T-helper 22 cell (primary cell): ENCODE data around the gene KRTAP5-6.

ENCODE experiments used
- DNase-seq: peaks from one replicate; pipeline ENCODE4 v3.0.0-alpha.2; 2020; ENCODE audit warnings: low read depth

Gene KRTAP5-6

DNA sequence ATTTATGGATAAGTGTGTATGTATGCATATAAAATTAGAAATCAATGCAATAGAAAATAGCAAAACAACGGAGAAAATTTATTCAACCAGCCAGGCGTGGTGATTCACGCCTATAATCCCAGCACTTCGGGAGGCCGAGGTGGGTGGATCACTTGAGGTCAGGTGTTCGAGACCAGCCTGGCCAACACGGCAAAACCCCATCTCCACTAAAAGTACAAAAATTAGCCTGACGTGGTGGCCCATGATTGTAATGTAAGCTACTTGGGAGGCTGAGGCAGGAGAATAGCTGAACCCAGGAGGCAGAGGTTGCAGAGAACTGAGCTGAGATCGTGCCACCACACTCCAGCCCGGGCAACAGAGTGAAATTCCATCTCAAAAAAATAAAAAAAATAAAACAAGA lies 5.5 kb downstream of the KRTAP5-6 start:
- no peak for DNase-seq

DNA sequence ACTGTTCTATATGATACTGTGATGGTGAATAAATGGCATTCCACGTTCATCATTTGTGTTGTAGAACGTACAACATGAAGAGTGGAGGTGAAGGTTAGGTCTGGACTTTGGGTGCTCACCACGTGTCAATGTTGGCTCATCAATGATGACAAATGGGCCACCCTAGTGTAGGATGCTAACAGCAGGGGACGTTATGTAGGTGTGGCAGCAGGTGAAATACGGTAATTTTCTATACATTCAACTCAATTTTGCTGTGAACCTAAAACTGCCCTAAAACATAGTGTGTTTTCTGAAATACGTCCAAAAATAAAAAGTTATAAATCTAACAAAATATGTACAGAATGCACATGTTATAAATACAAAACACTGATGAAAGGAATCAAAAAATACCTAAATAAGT lies 6.2 kb downstream of the KRTAP5-6 start:
- DNase-seq = no peak

DNA sequence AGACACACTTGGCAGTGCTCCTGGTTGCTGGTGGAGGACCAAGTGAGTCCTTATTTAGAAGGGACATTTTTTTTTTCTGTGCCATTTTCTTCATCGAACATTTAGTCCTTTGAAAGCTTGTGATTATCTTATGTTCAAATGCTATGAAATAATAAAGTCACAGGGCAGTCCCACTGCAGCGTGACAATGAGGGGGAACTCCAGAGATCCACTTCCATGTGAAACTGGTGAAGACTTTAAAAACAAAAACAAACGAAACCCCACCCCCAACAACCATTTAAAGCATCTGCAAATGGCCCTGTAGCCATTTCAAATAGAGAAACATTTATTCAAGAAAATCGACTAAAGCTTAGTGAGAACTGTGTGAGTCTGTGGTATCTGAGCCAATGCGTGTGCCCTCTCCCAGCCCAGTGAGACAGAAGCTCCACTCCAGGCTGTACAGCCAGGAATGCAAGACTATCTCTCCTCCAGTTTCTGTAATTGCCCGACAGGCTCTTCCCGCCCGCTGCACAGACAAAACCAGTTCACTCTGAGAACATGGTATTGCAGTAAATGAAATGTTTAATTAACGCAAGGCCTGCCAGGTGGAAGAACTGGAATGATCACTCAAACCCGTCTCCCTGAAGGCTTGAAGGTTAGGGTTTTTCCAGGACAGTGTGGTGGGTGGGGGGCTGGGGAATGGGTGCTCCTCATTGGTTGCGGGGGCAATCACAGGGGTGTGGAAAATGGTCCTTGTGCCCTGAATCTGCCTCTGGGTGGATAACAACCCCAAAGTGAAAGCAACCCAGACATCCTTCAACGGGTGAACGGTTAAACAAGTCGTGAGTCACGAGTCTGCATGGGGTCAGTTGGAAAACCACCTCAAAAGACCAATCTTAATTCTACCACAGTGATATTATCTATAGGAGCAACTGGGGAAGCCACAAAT lies 8.4 kb downstream of the KRTAP5-6 start:
- DNase-seq = no peak

DNA sequence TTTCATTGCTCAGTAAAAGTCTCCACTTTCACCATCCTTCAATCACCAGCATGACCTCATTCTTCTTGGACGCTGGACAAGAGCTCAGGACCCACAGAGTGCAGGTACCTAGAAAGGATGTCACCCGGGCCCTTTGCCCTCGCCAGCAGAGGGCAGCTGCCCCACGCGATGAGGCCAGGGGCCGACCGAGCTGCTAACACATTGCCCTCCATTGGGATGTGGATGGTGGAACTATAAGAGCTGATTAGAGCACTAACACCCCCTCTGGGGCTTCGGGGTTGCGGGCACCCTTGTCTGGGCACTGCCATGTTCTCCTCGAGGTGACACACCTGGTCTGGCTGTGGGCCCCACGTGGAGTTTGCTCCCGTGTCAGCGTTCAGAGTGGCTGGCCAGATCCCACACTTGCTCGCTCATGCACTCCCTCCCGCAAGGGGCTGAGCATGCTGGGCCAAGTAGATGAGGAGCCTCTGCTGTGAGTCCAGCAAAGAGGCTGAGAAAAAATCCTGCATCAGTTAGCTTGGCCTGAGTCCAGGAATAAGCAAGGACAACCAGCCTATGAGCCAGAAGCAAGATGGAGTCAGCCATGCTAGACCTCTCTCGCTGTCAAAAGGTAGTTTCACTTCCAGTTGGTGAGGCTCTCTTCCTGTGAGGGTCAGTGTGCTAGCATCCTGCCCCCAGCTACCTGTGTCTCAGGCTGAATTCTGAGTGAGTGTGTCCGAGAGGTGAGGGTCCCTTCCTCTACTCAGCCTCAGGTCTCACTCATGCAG lies 9.8 kb downstream of the KRTAP5-6 start:
- no peak for DNase-seq

DNA sequence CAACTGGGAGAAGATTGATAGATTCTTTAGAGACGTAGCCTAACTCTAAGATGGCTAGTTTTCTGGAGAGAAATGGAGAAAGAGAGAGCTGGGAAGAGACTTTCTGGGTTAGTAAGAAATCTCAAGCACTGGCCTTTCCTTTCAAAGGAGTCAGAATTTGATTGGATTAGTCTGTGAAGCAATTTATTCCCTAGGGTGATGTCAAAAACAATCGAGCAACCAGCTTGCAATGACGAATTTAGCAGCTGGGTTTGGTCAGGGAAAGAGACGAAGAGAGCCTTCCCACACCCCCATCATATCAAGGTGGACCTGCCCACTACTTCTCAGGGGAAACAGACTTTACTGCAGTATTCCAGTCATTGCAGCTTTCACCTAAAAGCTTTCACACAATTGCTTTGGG lies 10.8 kb downstream of the KRTAP5-6 start:
- no peak for DNase-seq

DNA sequence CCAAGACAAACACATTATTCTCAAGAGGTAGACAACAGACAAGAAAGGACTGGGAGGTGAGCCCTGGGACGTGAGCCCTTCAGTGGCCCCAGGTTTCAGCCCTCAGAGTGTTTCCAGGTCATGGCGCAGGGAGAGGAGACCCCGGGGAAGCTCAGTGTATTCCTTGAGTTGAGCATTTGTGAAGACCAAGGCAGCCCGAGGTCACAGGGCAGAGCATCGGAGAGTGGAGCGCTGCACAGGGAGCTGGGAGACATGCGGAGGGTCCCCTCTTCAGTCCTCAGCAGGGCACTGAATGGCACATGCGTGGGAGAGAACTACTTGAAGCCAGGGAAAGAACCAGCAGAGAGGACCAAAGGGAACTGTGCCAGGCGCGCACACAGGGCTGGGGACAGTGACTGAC lies 11.7 kb downstream of the KRTAP5-6 start:
- DNase-seq = no peak

- no peak for DNase-seq
These were observed 18.2 kb downstream of the KRTAP5-6 start for GRCh38 chr11:1714908-1715885.

DNA sequence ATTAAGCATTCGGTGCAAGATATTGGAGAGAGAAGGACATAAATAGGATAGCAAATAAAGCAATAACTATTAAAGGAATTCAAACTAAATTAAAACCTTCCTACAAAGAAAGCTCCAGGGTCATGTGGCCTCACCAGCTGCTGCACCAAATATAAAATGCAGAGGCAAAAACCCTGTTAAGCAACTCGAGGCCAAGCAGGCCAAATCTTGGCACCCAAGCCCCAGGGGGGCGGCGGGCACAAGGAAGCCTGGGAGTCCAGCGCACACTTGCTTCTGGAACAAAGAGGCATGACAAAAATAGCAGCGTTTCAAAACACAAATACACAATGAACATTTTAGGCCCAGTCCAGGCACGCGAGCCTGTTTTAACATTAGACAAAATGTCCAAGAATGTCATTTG lies 20.8 kb downstream of the KRTAP5-6 start:
- DNase-seq = no peak

GRCh38 chr11:1718326-1718725 lies 21.3 kb downstream of the KRTAP5-6 start:
- no peak for DNase-seq

DNA sequence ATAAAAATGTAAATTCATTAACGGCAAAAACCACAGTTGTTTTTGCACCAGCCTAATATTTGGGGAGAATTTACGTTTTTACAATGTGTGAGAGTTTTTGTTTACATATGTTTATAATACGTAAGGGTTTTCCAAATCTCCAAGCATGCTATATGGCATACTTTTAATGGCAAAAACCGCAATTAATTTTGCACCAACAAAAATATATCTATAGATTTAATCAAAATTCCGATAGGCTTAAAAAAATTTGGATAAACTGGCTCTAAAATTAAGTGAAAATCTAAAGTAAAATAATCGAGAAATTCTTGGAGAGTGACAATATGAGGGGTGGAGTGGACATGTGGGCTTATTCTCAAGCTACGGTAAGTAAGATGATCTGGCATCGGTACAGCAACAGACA lies 22.8 kb downstream of the KRTAP5-6 start:
- no peak for DNase-seq

DNA sequence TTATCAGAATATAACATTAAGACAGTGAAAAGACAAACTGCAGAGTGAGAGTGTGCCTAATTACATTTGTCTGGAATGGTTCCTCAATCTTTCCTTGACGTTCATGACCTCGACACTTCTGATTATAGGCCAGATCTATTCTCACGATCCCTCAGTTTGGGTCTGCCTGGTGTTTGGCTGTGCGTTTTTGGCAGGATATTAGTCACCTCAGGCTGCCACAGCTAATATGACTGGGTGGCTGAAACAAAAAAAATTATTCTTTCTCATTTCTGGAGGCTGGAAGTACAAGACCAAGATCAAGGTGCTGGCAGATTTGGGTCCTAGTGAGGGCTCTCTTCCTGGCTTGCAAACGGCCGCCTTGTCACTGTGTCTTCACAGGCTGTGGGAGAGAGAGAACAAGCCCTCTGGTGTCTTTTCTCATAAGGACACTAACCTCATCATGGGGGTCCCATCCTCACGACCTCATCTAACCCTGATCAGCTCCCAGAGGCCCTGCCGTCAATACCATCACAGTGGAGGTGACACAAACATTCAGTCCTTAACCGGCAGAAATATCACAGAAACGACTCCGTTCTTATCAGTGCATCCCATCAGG lies 30.2 kb downstream of the KRTAP5-6 start:
- DNase-seq = no peak

DNA sequence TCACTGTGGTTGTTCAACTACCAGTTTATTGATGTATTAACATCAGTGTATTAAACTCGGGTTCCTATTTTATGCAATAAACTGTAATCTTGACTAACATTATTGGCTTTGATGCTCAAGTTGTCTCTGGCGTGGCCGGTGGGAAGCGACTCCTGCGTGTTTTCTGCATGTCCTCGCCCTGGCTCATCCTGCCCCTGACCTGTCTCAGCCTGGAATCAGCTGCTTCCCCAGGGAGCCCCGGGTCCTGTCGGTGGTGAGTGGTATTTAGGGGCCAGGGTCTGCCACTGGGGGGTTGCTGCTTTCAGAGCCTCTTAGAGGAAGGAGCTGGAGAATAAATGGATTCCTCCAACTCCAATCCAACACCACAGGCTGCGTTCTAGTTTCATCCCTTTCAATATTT lies 30.9 kb downstream of the KRTAP5-6 start:
- no peak for DNase-seq

DNA sequence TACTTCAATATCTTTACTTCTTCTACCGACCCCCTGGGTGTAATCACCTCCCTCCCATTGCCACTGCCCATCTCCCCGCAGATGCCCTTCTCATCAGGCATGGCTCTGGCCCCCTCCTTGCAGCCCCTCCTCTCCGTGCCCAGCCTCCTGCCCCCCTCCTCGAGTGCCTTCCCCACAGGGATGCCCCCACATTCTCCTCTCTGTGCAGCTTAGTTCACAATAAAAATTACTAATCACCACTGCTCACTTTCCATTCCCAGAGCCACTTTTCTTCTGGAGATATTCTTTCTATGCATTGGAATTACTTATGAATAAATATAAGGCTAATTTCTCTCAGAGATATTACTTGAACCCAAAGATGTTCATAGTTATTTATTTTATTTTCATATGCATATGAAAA lies 31.3 kb downstream of the KRTAP5-6 start:
- DNase-seq = no peak

DNA sequence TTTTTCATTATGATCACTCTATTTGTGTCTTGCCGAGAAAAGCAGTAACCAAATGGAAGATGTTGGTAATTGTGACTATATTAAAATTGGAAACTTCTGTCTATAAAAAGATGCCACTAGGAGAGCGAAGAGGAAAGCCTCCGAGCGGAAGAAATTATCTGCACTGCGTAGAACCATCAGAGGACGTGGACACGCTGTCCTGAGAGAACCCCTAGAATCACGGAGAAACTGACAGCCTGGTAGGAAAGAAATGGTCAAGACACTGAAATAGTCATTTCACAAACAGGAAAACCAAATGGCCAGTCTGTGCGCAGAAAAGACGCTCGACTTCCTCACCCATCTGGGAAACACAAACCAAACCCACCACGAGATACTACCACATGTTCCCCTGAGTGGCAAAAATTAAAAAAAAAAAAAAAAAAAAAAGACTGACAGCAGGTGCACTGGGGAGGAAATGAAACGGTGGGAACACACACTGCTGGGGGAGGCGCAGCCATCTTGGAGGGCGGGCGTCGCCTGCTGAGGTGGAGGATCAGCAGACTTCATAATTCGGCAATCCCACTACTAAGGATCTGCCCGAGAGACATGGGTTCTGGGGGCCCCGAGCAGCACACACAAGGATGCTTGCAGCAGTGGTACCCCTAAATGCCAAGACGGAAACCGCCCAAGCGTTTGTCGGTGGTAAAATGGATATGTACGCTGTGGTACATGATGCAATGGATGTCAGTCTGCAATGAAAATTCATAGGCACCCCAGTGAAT lies 32.1 kb downstream of the KRTAP5-6 start:
- DNase-seq = no peak

DNA sequence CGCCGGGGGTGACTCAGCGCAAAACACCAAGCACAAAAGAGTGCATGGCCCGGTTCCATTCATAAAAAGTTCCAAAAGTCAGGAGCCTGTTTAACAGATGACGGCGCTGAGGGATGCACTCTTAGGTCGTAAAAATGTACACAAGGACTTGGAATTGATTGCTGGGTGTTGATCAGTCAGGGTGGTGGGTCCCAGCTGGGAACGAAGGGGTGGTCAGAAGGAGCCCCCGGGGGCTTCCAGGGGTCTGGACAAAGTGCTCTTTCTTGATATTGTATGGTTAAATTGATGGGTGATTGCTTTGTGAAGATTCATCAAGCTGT lies 32.7 kb downstream of the KRTAP5-6 start:
- no peak for DNase-seq

- DNase-seq = no peak
These were observed 33.1 kb downstream of the KRTAP5-6 start for GRCh38 chr11:1730059-1730629.

DNA sequence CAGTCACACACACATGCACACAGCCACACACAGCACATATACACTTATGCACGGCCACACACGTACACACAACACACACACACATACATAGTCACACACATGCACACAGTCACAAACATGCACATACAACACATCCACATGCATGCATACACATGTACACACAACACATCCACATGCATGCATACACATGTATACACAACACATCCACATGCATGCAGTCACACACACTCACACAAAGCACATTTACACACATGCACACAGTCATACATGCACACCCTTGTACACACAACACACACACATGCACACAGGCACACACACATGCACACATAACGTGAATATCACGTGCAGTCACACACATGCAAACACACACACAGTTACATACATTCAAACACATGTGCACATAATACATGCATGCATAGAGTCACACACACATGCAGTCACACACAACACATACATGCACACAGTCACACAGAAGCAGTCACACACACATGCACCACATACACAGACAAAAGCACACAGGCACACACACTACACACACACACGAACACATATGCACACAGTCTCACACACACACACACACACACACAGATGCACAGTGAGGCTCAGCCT lies 34.6 kb downstream of the KRTAP5-6 start:
- DNase-seq = no peak

DNA sequence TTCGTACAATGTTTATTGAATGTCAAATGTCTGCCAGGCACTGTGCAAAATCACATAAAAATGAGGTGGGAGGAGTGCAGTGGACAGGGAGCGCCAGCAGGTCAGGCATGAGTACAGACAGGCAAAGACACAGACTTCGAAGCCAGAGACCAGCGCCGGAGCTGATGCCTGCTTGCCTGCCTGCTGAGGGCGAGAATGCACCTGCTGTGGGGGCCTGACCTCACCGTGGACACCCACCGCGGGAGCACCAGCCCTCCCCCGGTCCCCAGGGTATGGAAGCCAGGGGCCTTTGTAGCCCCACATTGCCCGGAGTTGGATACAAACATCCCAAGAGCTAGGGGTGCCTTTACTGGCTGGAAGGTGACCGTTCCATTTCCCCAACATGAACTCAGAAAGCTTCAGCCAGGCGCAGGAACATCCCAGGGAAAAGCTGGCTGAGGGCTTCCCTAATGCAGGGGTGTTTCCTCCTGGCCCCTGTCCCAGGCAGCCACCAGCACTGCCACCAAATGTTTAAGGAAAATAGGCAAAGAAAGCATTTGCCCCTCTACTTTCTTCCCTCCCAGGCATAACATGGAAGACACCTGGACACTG lies 35.5 kb downstream of the KRTAP5-6 start:
- no peak for DNase-seq

GRCh38 chr11:1733009-1733715 lies 36.2 kb downstream of the KRTAP5-6 start:
- DNase-seq = no peak
